Hepatocyte (in vitro differentiated cells): ENCODE measurements around the gene SLC25A4. TPM values are rescaled to one million over a fixed set of nuclear protein-coding genes. Genes with fewer than 3 reads are reported as not detected.
A peak's percentile ranks its signal among the peaks of the same experiment; 100 is the strongest.

Experiments
- DNase-seq: peaks from one replicate; pipeline ENCODE4 v3.0.0-alpha.2; 2016; ENCODE audit warnings: low spot score
- H2AFZ ChIP-seq: fragments of 200-600 bp; sonication (generic); 2 replicates; pipeline ENCODE4 v1.6.0; 2016; ENCODE audit warnings: antibody characterized with exemption, mild to moderate bottlenecking
- H3K27ac ChIP-seq: fragments of 200-600 bp; sonication (generic); 2 replicates; pipeline ENCODE4 v1.5.1; 2016; ENCODE audit warnings: mild to moderate bottlenecking
- H3K27me3 ChIP-seq: fragments of 200-600 bp; sonication (generic); 2 replicates; pipeline ENCODE4 v1.6.1; 2016
- H3K36me3 ChIP-seq: fragments of 200-600 bp; sonication (generic); replicated peaks from 2 replicates; pipeline ENCODE4 v1.5.1; 2016; ENCODE audit warnings: low read depth; ENCODE audit not compliant: insufficient read depth
- H3K4me1 ChIP-seq: fragments of 200-600 bp; sonication (generic); 2 replicates; pipeline ENCODE4 v1.5.1; 2016; ENCODE audit warnings: mild to moderate bottlenecking, moderate library complexity; ENCODE audit not compliant: insufficient read depth
- H3K4me2 ChIP-seq: fragments of 200-600 bp; sonication (generic); 2 replicates; pipeline ENCODE4 v1.6.0; 2016
- H3K4me3 ChIP-seq: fragments of 200-600 bp; sonication (generic); 2 replicates; pipeline ENCODE4 v1.5.1; 2016; ENCODE audit warnings: mild to moderate bottlenecking
- H3K79me2 ChIP-seq: fragments of 200-600 bp; sonication (generic); 2 replicates; pipeline ENCODE4 v1.6.0; 2017; ENCODE audit warnings: mild to moderate bottlenecking
- H3K9me2 ChIP-seq: fragments of 200-600 bp; sonication (generic); replicated peaks from 2 replicates; pipeline ENCODE4 v1.6.0; 2017; ENCODE audit warnings: mild to moderate bottlenecking; ENCODE audit not compliant: insufficient read depth
- H3K9me3 ChIP-seq: fragments of 200-600 bp; sonication (generic); 2 replicates; pipeline ENCODE4 v1.5.1; 2016; ENCODE audit warnings: low read depth, mild to moderate bottlenecking
- H4K20me1 ChIP-seq: fragments of 200-600 bp; sonication (generic); 2 replicates; pipeline ENCODE4 v1.6.0; 2016; ENCODE audit warnings: mild to moderate bottlenecking; ENCODE audit not compliant: insufficient read depth, poor library complexity, severe bottlenecking
- EZH2 ChIP-seq: fragments of 200-600 bp; sonication (generic); IDR thresholded peaks from 2 replicates; pipeline ENCODE4 v1.6.1; 2016; ENCODE audit warnings: antibody characterized with exemption, mild to moderate bottlenecking, borderline replicate concordance
- EZH2phosphoT487 ChIP-seq: fragments of 200-600 bp; sonication (generic); IDR thresholded peaks from one replicate; pipeline ENCODE4 v1.6.1; 2018; ENCODE audit warnings: antibody characterized with exemption, mild to moderate bottlenecking, low read depth, moderate library complexity; ENCODE audit not compliant: unreplicated experiment, severe bottlenecking
- WGBS: methylation state at CpG from one replicate; pipeline ENCODE4 v1.1.6; 2016; ENCODE audit warnings: low lambda C conversion rate; ENCODE audit errors: missing lambda C conversion rate; 5-methylcytosine and 5-hydroxymethylcytosine counted together
- polyA plus RNA-seq: library from polyadenylated mRNA; unstranded; fragments of >200 nt; fragmentation: Nextera tagmentation; extraction: Ambion mirVana; gene quantifications from 2 replicates; pipeline ENCODE4 v1.2.1, GENCODE V29; 2016
- total RNA-seq: library from RNA; depleted of rRNA; stranded (reverse); fragments of >200 nt; gene quantifications from 2 replicates; pipeline ENCODE4 v1.2.3, GENCODE V29; 2014
- TF ChIP-seq, protein P1 (sequence below): fragments of 200-600 bp; sonication (generic); IDR thresholded peaks from 2 replicates; pipeline ENCODE4 v1.5.1; 2016; ENCODE audit warnings: antibody characterized with exemption, mild to moderate bottlenecking; ENCODE audit not compliant: poor library complexity

SLC25A4 gene
- total and polyA plus RNA-seq, 2 experiments from 2014 or later = 26.6 to 92.7 TPM

DNA sequence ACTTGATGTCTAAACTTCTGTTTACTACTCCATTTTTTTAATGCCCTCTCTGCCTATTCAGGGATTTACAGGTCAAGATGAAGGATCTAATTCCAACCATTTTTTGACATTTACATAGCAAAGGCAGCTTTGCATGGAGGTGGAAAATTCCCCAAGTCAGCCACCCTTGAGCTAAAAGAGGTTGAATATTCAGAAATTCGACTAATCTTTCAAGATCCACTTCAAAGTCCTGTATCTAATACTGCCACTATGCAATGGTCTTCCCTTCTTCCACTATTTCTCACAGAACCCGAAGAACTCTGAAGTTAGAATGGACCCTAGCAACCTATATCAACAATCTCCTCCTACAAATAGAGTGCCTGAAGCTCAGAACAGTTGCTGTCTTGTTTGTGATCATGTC is 39.2 kb downstream of the SLC25A4 start:
- WGBS = 71% methylated on average over 2 of the region's 2 CpGs
- peaks cover 23% of the 10 kb centered on the region for H3K79me2 ChIP-seq

DNA sequence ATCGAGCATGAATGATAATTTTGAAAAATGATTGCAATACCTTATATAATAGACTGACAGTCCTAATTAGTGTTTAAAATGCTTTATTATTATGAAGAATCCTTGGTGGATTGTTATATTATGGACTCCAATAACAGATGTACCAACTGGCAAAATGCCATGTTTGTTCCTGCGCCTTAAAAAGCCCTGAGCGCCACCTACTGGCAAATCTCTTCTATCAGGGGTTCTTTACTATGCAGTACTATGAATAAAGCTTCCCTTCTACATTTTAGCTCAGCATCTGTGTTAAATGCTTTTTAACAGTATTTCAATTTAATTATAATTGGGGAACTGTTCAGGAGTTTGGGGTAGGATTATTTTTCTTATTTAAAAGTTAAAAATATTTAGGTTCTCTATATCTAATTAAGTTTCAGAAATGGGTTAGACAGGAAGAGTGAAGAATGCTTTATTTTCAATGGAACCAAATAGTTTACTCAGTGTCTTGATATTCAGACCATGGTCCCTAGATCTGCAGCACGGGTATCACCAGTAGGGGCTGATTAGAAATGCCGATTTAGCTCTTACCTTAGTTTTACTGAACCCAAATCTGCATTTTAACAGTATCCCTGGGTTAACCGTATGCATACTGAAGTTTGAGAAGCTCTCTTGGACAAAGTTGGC is 40.7 kb downstream of the SLC25A4 start:
- H3K9me3 ChIP-seq = no peaks in the 10 kb centered on the region
- H4K20me1 ChIP-seq = no peaks in the 10 kb centered on the region
- H3K4me3 ChIP-seq = no peak overlapping the region
- TF ChIP-seq, protein P1, sequence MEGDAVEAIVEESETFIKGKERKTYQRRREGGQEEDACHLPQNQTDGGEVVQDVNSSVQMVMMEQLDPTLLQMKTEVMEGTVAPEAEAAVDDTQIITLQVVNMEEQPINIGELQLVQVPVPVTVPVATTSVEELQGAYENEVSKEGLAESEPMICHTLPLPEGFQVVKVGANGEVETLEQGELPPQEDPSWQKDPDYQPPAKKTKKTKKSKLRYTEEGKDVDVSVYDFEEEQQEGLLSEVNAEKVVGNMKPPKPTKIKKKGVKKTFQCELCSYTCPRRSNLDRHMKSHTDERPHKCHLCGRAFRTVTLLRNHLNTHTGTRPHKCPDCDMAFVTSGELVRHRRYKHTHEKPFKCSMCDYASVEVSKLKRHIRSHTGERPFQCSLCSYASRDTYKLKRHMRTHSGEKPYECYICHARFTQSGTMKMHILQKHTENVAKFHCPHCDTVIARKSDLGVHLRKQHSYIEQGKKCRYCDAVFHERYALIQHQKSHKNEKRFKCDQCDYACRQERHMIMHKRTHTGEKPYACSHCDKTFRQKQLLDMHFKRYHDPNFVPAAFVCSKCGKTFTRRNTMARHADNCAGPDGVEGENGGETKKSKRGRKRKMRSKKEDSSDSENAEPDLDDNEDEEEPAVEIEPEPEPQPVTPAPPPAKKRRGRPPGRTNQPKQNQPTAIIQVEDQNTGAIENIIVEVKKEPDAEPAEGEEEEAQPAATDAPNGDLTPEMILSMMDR = peak; percentile 79
- TF ChIP-seq EZH2phosphoT487 = no peak
- 51% methylated on average over 6 of the region's 6 CpGs for WGBS
- DNase-seq = peak; percentile 95
- no peak overlapping the region for H2AFZ ChIP-seq
- H3K79me2 ChIP-seq = peaks cover 23% of the 10 kb centered on the region
- no peaks in the 10 kb centered on the region for H3K4me1 ChIP-seq
- no peaks in the 10 kb centered on the region for H3K36me3 ChIP-seq
- H3K27me3 ChIP-seq = no peaks in the 10 kb centered on the region
- H3K9me2 ChIP-seq = no peaks in the 10 kb centered on the region
- H3K4me2 ChIP-seq = no peak overlapping the region
- no peak overlapping the region for H3K27ac ChIP-seq

More for the DNA sequence above, 39.2 kb downstream of the SLC25A4 start:
- Histone ChIP-seq H3K36me3 (no peaks in the 10 kb centered on the region), H3K27me3 (no peaks in the 10 kb centered on the region), H3K27ac (no peak overlapping the region), H3K9me3 (no peaks in the 10 kb centered on the region), H3K4me3 (no peak overlapping the region), H2AFZ (no peak overlapping the region), H4K20me1 (no peaks in the 10 kb centered on the region), H3K9me2 (no peaks in the 10 kb centered on the region), H3K4me1 (no peaks in the 10 kb centered on the region), H3K4me2 (no peak overlapping the region)
- no peak for DNase-seq
- no peak for TF ChIP-seq EZH2
- TF ChIP-seq, protein P1 = no peak
- TF ChIP-seq EZH2phosphoT487 = no peak

DNA sequence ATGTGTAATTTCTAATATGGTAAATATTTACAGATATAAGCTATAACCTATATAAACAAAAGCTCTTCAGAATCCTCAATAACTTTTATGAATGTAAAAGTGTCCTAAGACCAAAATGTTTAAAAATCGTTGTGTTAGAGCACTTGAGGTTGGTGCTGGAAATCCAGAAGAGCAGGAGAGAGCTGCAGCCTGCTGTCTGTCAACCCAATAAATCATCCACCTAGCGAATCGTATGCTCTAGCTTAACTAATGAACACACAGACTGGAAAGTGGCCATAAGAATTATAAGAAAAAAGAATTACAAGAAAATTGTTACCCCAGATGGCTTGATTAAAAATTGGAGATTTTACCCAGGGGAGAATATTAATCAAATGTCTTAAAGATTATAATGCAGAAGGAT is 43.7 kb downstream of the SLC25A4 start:
- no peak for DNase-seq
- WGBS = 79% methylated on average over 3 of the region's 3 CpGs

More for the DNA sequence above, 43.7 kb downstream of the SLC25A4 start:
- H3K79me2 ChIP-seq = peaks cover 20% of the 10 kb centered on the region
- H3K27me3 ChIP-seq = no peaks in the 10 kb centered on the region
- H3K36me3 ChIP-seq = no peaks in the 10 kb centered on the region
- no peaks in the 10 kb centered on the region for H3K9me2 ChIP-seq
- H3K27ac ChIP-seq = no peak overlapping the region
- no peak overlapping the region for H3K4me3 ChIP-seq
- no peaks in the 10 kb centered on the region for H3K9me3 ChIP-seq
- H2AFZ ChIP-seq = no peak overlapping the region
- no peak overlapping the region for H3K4me2 ChIP-seq
- TF ChIP-seq EZH2 (no peak), EZH2phosphoT487 (no peak)
- TF ChIP-seq, protein P1 = no peak
- no peaks in the 10 kb centered on the region for H3K4me1 ChIP-seq
- no peaks in the 10 kb centered on the region for H4K20me1 ChIP-seq
